ENCODE measurements around the gene RPP14. TPM values are rescaled to one million over a fixed set of nuclear protein-coding genes. Genes with fewer than 3 reads are reported as not detected.

Gene RPP14
- total and polyA plus RNA-seq, 3 experiments from 2014 or later = 6.3 to 24.5 (median 22.7) TPM

DNA sequence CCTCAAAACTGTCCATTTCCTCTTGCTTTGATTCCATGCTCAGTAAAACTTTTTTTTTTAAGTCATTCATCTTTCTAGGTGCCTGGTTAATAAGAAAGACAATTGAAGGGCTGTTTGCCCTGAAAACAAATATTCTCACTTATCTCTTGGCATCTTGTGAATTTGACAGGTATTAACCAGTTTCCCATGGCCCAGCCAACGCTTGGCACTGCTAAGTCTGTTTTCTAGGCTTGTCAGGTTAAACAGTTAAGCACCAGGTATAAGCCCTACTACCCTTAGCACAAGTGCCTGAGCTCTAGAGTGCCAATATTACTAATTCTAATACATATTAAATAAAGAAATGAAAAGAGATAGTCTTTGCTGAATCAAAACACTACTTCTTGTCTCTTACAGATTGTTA is 63.0 kb downstream of the RPP14 start:
- H3K36me3 Mint-ChIP-seq = peaks cover 9 to 27% (median 12%) of the 10 kb centered on the region in 3 donors
- Histone ChIP-seq H3K9me3 (ENCODE audit: low read length) (no peaks in the 10 kb centered on the region), H3K36me3 (ENCODE audit: insufficient read depth, low read length) (no peaks in the 10 kb centered on the region), H3K4me1 (ENCODE audit: insufficient read depth, low read length) (no peaks in the 10 kb centered on the region), H3K27me3 (ENCODE audit: insufficient read depth, low read length, poor library complexity, severe bottlenecking) (no peaks in the 10 kb centered on the region), H3K27ac (ENCODE audit: low read depth, low read length) (no peak overlapping the region), H3K4me3 (ENCODE audit: low read length) (no peak overlapping the region)
- peaks cover 22 to 29% (median 25%) of the 10 kb centered on the region in 3 donors for H3K4me1 Mint-ChIP-seq
- H3K4me3 Mint-ChIP-seq = no peak overlapping the region
- H3K27me3 Mint-ChIP-seq = no peaks in the 10 kb centered on the region
- H3K27ac Mint-ChIP-seq = no peak overlapping the region
- DNase-seq = no peak
- H3K9me3 Mint-ChIP-seq = no peaks in the 10 kb centered on the region
- ChIA-PET CTCF (no interaction called here), POLR2A (no interaction called here)

Other genes with a start within 250 kb of the RPP14 start
- gene DNASE1L3, start 95.3 kb upstream of the RPP14 start, total RNA-seq = not detected
- not detected for gene DNASE1L3, start 95.3 kb upstream of the RPP14 start, polyA plus RNA-seq
- gene ABHD6, start 68.5 kb upstream of the RPP14 start, total RNA-seq = 1 to 10 TPM; 6.6 to 7.1 TPM
- gene ABHD6, start 68.5 kb upstream of the RPP14 start, polyA plus RNA-seq = 10.6 TPM
- gene HTD2, start 275 bp downstream of the RPP14 start, total RNA-seq = 10 to 100 TPM; 12.4 to 14.6 TPM
- gene HTD2, start 275 bp downstream of the RPP14 start, polyA plus RNA-seq = 29.6 TPM
- 10 to 100 TPM; 24.8 to 27.2 TPM for gene PXK, start 26.6 kb downstream of the RPP14 start, total RNA-seq
- 27.8 TPM for gene PXK, start 26.6 kb downstream of the RPP14 start, polyA plus RNA-seq
- gene PDHB, start 127.6 kb downstream of the RPP14 start, total RNA-seq = 10 to 100 TPM; 64.2 to 64.8 TPM
- 91.2 TPM for gene PDHB, start 127.6 kb downstream of the RPP14 start, polyA plus RNA-seq
- 1 to 10 TPM; 5.5 to 5.9 TPM for gene KCTD6, start 185.9 kb downstream of the RPP14 start, total RNA-seq
- 12.2 TPM for gene KCTD6, start 185.9 kb downstream of the RPP14 start, polyA plus RNA-seq
- not detected for gene ACOX2, start 230.9 kb downstream of the RPP14 start, total RNA-seq
- gene ACOX2, start 230.9 kb downstream of the RPP14 start, polyA plus RNA-seq = not detected

Measured in CD8-positive, alpha-beta memory T cell (primary cell).